HG03280 (cell line): Measurements from ENCODE around the gene RALGPS1.

Experiments used
- ATAC-seq: cut with Tn5 transposase; IDR thresholded peaks from one replicate; pipeline ENCODE4 v1.9.1; 2021; ENCODE audit warnings: mild to moderate bottlenecking, moderate library complexity; ENCODE audit not compliant: unreplicated experiment

Gene RALGPS1, protein sequence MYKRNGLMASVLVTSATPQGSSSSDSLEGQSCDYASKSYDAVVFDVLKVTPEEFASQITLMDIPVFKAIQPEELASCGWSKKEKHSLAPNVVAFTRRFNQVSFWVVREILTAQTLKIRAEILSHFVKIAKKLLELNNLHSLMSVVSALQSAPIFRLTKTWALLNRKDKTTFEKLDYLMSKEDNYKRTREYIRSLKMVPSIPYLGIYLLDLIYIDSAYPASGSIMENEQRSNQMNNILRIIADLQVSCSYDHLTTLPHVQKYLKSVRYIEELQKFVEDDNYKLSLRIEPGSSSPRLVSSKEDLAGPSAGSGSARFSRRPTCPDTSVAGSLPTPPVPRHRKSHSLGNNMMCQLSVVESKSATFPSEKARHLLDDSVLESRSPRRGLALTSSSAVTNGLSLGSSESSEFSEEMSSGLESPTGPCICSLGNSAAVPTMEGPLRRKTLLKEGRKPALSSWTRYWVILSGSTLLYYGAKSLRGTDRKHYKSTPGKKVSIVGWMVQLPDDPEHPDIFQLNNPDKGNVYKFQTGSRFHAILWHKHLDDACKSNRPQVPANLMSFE

DNA sequence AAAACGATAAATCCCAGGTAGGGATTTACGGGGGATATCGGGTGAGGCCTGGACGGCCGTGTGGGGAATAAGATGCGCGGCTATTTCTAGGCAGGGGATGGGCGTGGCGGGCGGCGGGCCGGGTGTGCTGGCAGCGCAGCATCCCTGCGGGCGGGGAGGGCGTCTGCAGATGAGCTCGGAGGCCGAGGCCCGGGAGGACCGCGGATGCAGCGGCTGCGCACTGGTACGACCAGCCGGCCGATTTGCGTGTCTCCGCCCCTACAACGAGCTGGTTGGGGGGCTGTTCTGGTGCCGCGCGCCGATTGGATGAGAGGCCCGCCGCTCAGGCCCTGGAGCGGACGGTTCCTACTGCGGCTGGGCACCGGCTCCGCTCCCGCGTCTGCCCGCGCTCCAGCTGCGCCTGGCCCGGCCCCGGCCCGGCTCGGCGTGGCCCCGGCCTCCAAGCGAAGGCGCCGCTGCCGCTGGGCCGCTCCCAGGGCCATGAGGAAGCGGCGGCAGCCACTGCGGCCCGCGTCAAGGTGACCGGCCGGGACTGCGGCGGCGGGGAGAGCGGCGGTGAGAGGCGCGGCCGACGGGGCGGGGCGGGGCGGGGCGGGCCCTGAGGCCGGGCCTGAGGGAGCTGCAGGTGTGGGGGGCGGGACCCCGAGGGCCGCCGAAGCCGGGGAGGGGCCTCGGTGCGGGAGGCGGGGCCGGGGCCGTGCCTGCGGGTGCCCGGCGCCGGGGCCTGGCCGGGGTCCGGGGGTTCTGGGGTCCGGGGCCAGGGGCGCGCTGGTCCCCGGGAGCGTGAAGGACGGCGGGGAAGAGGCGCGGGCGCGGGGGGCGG lies at the start of gene RALGPS1:
Gene RALGPS1, plus strand, starts transcription at position 325 of the 823 bp plus-strand sequence. CDS start 47,508 bp downstream, outside the sequence.
- ATAC-seq, result peak; percentile 97

DNA sequence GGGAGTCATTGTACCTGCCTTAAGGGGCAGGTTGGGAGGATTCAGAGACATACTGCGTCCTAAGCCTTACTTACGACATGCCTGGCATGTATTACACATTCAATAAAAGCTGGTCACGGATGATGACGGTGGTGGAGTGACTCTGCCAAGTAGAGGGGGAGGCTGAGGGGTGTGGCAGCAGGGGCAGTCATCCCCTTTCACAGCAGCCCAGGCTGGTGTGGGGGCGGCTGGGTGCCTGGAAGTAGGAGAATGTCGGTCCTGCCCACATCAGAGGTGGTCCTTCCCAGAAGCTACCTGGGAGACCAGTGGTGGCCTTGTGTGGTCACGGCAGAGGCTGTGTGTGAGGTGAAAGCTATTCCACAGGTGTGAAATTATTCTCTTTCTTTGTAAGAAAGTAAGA lies 45.2 kb upstream of the RALGPS1 start:
- ATAC-seq, result no peak

DNA sequence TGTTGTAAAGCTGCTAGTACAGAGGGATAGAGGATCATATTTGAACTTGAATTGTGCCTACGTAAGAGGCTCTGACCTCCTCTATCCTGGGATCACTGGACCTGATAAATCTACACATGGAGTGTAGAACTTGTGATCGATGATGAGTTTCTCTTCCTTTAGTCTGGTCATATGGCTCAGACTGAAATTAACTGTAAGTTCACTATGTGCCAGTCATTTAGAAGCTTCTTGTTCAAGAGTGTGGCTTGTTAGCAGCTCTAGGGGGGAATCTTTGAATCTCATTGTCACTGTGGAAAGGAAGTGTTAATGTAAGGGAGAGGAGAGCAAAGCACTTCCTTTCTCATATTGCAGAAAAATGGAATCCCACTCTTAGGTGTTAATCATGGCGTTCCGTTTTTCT lies 42.1 kb upstream of the RALGPS1 start:
- no peak for ATAC-seq

DNA sequence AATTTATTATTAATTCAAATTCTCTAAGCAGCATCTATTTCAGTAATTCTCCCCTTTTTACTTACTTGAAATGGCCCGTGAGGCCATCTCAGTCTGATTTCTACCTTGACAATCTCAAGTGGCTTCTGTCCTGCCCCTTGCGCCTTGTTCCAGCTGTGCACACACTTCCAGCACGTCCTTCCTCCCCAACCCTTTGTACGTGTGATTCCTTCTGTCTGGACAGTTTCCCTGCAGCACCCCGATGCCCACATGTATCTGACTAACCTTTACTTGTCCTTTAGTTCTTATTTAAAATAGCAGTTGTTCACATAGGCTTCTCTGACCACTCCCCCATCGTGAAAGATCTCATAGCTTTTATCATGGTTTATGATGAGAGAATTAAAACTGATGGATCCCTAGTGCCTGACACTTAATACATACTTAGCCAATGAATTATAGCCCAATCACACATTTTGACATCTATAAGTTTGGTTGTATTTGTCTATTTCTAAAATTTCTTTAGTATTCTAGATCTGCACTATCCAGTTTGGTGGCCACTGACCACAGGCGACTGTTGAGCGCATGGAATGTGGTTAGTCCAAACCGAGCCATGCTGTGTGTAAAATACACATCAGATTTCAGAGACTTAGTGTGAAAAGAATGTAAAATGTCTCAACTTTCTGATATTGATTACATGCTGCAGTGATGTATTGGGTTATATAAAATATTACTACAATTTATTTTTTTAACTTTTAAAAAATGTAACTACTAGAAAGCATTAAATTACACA lies 39.9 kb upstream of the RALGPS1 start:
- ATAC-seq, result no peak

DNA sequence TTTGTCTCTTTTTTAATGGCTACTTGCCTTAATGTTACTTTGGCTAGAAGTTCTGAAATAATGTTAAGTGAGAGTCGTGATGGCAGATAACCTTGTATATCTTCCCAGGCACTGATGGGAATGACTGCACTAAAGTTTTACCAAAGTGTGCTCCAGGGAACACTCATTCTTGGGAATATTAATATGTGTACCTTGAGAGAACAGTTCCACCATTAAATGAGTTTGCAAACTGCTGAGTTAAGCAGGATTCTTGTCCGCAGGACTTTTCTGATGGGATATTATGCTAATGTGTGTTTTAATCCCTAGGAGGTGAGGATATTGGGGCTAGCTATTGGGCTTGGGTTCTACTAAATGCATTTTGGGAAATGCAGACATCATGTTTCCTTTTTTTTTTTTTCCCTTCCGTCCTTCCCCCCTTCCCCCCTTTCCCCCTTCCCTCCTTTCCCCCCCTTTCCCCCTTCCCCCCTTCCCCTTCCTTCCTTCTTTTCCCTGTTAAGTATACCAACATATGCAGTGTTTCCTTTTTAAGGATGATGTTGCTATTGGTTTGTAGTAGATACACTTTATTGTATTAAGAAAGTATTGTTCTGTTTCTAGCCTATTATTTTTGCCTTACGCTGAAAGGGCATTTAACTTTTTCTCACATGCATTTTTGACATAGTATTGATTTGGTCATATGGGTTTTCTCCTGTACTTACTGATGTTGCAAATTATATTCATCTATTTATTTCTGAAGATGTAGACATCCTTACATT lies 38.6 kb upstream of the RALGPS1 start:
- ATAC-seq, result no peak

DNA sequence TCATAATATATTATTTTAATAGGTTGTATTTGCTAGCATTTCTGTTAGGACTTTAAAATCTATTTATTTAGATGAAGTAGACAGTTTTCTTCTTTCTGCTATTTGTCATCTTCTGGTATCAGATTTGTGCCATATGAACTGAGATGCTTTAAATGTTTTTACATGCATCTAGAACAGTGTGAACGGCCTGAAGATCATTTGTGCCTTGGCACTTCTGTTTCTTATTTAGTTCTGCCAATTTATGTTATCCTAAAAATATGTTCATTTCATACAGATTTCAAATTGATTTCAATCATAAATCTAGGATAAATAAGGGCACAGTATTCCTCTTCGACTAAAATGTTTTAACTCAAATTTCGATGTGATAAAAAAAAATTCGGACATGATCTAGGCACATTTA lies 38.1 kb upstream of the RALGPS1 start:
- ATAC-seq, result no peak

DNA sequence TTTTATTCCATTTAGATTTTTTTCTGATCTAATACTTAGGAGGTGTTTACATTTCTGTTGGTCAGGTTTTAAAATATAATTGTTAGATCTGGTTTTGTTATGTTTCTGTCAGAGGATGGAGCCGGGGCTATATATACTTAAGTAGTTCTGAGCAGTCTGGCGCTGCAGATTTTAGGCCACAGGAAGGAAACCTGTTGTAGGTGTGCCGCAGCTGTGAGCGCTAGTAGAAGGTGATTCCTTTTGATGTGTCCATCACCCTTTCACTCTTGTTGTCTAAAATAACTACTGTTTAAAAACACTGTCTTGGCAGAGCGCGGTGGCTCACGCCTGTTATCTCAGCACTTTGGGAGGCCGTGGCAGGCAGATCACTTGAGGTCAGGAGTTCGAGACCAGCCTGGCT lies 37.2 kb upstream of the RALGPS1 start:
- no peak for ATAC-seq

DNA sequence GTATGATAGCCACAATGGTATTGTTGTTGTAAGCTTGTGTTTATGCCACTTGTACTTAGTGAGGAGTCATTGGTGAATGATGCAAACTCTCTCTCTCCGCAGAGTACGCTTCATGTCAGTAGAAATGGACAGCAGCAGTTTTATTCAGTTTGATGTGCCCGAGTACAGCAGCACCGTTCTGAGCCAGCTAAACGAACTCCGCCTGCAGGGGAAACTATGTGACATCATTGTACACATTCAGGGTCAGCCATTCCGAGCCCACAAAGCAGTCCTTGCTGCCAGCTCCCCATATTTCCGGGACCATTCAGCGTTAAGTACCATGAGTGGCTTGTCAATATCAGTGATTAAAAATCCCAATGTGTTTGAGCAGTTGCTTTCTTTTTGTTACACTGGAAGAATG lies 35.3 kb upstream of the RALGPS1 start:
- no peak for ATAC-seq

DNA sequence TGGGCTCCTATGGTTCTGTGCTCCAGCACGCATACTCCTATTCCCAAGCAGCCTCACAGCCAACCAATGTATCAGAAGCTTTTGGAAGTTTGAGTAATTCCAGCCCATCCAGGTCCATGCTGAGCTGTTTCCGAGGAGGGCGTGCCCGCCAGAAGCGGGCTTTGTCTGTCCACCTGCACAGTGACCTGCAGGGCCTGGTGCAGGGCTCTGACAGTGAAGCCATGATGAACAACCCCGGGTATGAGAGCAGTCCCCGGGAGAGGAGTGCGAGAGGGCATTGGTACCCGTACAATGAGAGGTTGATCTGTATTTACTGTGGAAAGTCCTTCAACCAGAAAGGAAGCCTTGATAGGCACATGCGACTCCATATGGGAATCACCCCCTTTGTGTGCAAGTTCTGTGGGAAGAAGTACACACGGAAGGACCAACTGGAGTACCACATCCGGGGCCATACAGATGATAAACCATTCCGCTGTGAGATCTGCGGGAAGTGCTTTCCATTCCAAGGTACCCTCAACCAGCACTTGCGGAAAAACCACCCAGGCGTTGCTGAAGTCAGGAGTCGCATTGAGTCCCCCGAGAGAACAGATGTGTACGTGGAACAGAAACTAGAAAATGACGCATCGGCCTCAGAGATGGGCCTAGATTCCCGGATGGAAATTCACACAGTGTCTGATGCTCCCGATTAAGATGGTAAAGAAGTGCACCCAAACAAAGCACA lies 34.2 kb upstream of the RALGPS1 start:
- ATAC-seq, result no peak

DNA sequence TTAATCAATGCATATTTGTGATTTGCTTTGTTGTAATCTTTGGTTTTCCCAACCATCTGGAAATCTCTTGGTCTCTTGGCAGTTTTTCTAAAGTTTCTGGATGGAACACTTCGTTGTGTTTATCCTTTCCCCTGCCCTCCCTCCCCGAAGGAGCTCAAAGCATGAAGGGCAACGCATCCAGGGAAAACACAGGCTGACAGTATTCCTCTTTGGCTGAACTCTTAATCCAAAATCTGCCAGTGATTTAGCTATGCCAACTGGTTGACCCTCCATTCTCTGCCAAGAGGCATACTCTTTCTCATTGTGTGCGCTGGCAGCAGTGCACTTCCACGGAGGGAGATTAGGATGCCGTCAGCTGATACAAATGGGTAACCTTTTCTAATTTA lies 33.6 kb upstream of the RALGPS1 start:
- ATAC-seq, result no peak

DNA sequence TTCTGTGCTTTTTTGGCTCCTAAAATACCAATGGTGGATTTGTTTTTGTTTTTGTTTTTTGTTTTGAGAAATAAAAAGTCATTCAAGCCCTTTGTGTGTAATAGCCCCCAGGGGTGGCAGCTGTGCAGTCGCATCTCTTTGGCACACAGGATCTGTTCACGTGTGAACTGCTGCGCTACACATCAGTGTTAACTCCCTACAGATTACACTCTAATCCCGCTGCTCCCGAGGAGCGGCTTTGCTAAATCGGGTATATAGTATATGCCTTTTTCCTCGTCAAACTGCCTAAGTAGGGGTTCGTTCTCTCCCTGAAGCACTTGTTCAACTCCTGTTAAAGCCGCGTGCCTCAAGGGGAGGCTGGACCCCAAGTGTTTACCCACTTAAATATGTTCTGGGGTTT lies 31.8 kb upstream of the RALGPS1 start:
- ATAC-seq, result no peak

DNA sequence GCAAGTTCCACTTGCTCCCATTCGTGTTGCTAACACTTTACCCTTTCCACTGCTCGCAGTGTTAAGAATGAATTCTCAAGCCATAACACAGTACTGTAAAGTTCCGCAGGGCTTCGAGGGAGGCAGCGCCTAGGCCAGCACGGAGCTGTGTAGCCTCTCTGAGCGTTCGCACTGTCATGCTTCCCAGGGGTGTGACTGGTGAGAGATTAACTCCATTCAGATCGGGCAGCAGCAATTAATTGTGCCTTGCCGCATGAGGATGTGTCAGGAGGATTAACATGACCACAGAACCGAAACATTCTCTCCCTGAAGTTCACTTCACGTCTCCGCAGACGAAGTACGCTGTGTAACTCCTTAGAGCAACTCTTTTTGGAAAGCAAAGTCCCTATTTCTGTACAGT lies 30.9 kb upstream of the RALGPS1 start:
- no peak for ATAC-seq

DNA sequence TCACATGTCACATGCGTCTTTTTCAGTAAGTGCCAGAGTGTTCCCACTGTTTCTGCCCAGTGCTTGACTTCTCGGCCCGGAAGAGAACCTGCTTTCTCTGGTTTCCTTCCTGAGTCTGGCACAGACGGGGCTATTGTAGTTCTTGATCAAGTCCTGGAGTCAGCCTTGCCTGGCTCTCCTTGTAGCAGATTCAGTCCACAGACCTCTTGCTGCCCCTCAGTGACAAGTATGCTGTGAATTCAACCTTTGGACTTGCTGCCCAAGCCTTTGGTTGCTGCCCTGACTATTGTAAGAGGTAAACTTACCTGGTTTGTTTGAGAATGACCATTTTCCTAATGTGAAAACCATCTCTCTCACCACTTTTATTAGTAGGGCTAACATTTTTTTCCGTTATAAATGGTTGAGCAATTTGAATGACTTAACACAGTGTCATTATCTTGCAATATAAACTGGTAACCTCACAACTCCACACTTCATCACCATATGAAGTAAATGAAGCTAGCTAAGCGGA lies 29.4 kb upstream of the RALGPS1 start:
- no peak for ATAC-seq

DNA sequence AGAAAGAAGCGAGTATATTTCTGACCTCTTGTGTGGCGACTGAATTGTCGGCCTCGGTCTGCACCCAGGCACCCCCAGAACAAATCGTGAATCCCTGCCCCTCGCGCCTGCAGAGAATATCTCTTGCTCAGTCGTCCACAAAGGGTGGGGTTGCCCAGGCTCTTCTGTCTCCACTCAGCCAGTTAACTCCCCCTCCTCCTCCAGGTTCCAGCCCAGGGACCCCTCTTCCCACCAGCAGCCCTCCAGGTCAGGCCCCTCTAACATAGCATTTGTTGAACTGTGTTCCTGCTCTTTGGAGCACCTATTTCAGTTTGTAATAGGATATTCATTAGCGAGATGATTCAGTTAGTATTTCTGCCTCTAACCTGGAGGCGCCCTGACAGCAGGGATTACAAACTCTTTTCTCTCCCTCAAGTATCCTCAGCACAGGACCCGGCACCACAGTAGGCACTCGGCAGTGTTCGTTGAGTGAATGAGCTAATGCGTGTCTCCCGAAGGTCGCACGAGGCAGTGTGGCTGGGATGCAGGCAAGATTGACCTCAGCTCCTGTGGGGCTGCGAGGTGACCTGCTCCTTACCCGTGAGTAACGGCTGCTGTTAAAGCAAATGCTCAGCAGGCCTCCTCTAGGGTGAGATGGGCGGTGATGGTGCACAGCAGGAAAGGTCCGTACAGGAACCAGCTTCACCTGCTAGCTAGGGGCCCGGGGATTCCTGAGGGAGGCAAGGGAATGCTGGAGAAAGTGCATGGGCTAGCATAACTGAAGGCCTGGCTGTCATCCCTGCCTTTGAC lies 28.4 kb upstream of the RALGPS1 start:
- ATAC-seq, result no peak

DNA sequence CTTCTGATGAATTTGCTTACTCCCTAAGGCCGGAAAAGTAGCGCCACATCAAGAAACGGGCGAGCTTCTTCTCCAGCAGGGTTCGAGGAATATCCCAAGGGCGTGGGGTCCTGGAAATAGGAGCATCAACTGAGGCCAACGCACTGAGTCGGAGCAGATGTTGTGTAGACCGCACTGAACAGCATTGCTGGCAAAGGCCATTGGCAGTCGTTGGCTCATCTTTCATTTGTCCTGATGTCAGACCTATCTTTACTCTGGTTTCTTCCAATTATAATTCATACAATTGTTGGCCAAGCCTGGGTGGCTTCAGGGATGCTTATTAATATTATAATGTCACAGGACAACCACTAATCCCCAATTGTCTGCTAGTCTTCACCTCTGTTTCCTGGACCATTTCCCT lies 27.7 kb upstream of the RALGPS1 start:
- no peak for ATAC-seq

DNA sequence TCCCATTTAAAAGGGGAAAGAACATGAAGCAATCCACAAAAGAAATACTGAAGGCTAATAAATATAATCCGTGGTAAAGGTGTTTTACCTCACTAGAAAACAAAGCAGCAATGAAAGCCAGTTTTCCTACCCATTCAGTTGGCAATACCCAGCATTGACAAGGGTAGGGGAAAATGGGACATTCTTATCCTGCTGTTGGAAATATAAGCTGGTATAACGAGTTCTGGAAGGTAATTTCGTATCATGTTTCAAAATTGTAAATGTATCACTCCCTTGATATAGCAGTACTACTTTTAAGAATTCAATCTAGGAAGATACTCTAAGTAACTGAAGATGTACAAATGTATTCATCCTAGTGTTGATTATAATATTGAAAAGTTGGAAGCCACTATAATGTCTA lies 22.9 kb upstream of the RALGPS1 start:
- ATAC-seq, result no peak

DNA sequence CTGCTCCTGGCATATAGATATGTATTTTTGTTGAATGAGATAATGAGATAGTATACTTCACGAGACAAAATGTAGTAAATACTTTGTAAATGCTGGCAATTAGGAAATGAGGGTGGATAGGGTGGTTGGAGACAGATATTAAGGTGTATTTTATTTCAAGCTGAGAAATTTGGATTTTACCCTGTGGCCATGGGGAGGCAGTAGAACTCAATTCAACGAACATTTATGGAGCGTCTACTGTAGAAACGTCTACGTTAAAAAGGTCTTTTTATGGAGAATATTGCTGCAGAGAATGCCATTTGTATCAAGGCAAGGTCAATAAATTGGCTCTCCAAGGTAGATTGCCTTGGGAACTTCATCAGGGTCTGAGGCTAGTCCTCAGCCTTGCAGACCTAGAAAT lies 21.5 kb upstream of the RALGPS1 start:
- no peak for ATAC-seq

DNA sequence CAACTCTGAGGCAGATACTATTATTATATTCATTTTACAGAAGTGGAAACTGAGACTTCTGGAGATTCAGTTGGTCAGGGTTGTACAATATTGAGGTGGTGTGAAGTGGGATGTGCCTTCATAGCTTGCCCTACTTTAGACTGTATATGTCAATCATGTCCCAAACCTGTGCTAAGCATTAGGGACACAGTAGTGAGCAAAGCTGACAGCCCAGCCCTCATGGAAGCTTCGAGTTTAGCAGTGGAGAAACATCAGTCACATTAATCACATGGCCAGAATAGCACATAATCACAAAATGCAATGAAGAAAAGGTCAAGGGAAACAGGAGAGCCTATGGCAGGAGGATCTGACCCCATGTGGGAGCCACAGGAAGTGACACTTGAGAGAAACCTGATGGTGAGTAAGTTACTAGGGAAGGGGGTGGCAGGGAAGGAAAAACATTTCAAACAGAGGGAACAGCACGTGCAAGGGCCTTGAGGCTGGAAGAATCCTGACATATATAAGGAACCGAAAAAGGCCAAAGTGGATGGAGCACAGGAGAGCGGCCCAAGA lies 20.5 kb upstream of the RALGPS1 start:
- no peak for ATAC-seq

DNA sequence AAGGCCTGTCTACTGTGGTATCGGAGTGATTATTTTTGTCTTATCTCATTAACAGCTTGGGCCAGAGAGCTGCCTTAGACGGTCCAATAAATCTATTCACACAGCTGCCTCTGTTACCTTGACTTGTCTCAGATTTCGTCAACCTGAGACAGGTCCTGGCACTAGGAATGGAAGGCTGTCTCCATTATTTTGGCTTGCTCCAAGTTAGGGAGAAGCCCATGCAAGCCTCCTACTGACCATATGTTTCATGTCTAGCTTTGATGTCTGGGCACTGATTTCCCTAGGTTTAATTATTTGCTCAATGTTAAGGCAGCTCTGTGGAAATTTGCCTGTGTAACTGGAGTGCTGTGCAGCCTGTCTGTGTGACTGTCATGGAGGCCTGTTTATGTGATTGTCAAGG lies 12.4 kb upstream of the RALGPS1 start:
- ATAC-seq, result no peak
